Left colon (tissue), 2 donors: ENCODE results near the gene PCBD2. TPM values are rescaled to one million over a fixed set of nuclear protein-coding genes. Genes with fewer than 3 reads are reported as not detected.
"Not testable (repeated sequence)": the region's sequence is repeated elsewhere in the genome, so short reads cannot be mapped to it uniquely, and the experiment has no call there.

Experiments
- ATAC-seq: fragments of 200-7000 bp; cut with Tn5 transposase; one replicate; pipeline ENCODE4 v1.9.1; 2020; ENCODE audit warnings: mild to moderate bottlenecking, moderate library complexity
- DNase-seq, 2 donors: peaks; one replicate each; pipeline ENCODE4 v3.0.0-alpha.2; 2020
- intact Hi-C, 2 donors: fragments of 100-400 bp; cut with DNase I in 1 of 2; cut with micrococcal nuclease in 1 of 2; formaldehyde crosslinking; loops; one replicate each; pipeline versions ENCODE4 v1.11.2 to v1.14.0; 2022; cut with DNase I, micrococcal nuclease
- long read RNA-seq: library from polyadenylated mRNA; unstranded; transcript quantifications from one replicate; pipeline ENCODE4 v2.0.0, GENCODE V29; 2021
- total RNA-seq, 2 donors: library from RNA; stranded (reverse); fragmentation: NEBNext Ultra II Directional; extraction: Animal tissue kit (Norgen Biotek cat#: 25700); gene quantifications; one replicate each; pipeline ENCODE4 v1.2.1, GENCODE V29; 2021
- donor health status: DM: no; HTN: no; CAD: no.
- donor health status: DM: yes; HTN: yes; CAD: no.

The PCBD2 gene
- total RNA-seq = 10 to 100 TPM; 14.6 to 17.6 TPM
- long read RNA-seq, transcript PCBD2-201 (4 exons, 1,223 nt) = major isoform, 19 of 24 reads
- long read RNA-seq, partial matches to known transcripts = 0 of 24 reads
- long read RNA-seq, other reads (novel, unspliced or antisense) = 5 of 24 reads

DNA sequence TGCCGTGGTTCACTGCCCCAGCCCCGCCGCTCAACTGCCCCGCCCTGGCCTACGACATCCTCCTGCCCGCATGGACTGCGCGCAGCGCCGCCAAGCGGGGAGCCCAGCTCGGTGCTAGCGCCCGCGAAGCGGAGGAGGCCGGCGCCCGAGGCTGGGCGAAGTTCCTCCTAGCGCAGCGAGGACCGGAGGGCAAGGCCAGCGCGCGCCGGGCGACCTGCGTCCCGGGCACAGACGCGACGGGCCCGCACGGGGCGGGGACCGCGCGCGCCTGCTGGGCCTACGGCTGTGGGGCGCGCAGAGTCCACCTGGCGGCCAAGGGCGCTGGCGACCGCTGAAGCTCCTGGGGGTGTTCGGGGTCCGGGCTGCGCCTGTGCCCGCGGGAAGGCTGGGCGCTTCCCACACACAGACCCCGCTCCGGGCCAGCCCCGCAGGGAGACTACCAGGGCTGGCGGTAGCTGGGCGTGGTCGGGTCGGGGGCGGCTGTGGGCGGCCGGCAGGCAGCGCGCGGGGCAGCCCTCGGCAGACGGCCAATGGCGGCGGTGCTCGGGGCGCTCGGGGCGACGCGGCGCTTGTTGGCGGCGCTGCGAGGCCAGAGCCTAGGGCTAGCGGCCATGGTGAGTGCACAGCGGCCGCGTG, at the start of gene PCBD2:
Gene PCBD2, plus strand, starts transcription at position 522 of the 636 bp plus-strand sequence. Its CDS starts 9 bp downstream, at position 531.
- peak; percentile 91 to 96 for DNase-seq
- intact Hi-C loops = no loop called here
- peak; percentile 85 for ATAC-seq

GRCh38 chr5:134856465-134856864, 48.5 kb upstream of the PCBD2 start:
- intact Hi-C loops, DNase-seq, ATAC-seq: not testable (repeated sequence)

DNA sequence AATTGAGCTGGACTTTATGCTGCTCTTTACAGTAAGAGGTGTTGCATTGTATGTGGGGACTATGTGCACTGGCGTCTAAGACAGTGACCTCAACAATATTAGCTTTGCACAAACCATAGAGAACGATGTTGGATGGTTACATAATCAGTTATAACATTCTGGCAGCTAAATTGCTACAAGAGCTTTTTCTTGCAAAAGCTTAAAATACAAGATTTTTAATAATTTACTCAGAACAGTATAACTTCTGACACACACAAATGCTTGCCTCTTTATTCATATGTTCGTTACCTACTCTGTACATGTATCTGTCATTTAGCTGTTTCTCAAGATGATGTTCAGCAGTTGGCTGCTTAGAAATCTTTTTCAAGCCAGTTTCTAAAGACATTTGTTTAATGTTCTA, 47.5 kb upstream of the PCBD2 start:
- intact Hi-C loops = no loop called here
- ATAC-seq (peak; percentile 24), DNase-seq (no peak)

DNA sequence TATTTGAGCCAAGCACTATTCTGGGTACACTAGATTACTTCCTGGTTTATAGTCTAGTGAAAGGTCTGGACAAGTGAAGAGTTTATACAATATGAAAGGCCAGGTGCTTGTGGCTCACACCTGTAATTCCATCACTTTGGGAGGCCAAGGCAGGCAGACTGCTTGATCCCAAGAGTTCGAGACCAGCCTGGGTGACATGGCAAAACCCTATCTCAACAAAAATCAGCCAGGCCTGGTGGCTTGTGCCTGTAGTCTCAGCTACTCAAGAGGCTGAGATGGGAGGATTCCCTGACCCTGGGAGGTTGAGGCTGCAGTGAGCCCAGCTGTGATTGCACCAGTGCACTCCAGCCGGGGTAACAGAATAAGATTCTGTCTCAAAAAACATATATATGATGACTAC, 40.2 kb upstream of the PCBD2 start:
- DNase-seq = no peak

GRCh38 chr5:134873494-134873893, 31.4 kb upstream of the PCBD2 start:
- ATAC-seq = no peak
- intact Hi-C loops = no loop called here
- DNase-seq = no peak

More for the DNA sequence above, 40.2 kb upstream of the PCBD2 start:
- intact Hi-C loops = no loop called here
- peak; percentile 51 for ATAC-seq

GRCh38 chr5:134873987-134874830, 30.7 kb upstream of the PCBD2 start, which contains the start of gene TXNDC15:
TSS of gene TXNDC15 (plus strand) at chr5:134874371. CDS start at chr5:134874428, 57 bp downstream.
- intact Hi-C loops = no loop called here
- ATAC-seq (peak; percentile 98), DNase-seq (peak; percentile 80 to 92)

DNA sequence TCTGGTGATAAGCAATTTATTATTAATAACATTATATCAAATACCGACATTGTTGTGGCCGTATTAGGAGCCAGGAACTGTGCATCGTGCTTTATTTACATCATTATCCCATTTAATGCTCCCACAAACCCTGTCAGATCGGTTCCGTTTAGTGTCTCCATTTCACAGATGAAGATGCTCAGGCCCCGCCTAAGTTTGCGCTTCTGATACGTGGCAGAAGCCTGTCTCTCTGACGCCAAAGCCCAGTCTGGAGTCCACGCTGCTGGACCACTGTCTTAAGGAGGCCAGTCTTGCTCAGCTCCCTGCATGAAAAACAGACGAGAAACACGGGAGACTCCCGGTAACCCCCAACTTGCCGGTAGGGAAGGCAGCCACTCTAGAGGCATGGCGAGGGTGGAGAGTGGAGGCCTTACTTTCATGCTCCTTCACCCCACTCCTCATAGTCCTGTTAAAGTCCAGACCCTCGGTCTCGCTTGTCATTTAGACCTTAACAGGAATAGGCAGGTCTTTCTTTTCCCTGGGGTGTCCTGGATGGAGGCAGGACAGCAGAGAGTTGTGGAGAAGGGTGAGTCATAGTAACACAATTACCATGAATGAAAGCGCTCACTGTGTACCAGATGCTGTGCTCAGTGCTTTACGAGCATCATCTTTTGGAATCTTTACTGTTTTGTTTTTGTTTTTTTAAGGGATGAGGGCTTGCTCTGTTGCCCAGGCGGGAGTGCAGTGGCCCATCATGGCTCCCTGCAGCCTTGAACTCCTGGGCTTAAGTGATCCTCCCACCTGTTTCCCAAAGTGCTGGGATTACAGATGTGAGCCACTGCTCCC, 29.9 kb upstream of the PCBD2 start:
- ATAC-seq (peak; percentile 42), DNase-seq (peak; percentile 58 to 62)
- intact Hi-C loops = no loop called here

- ATAC-seq (no peak), DNase-seq (no peak)
- intact Hi-C loops = no loop called here
Observed at GRCh38 chr5:134877159-134877558, 27.8 kb upstream of the PCBD2 start.

- intact Hi-C loops = no loop called here
- DNase-seq (peak in 1 of 2 donors; percentile 38), ATAC-seq (peak; percentile 5)
Observed at GRCh38 chr5:134878403-134878802, 26.5 kb upstream of the PCBD2 start.

DNA sequence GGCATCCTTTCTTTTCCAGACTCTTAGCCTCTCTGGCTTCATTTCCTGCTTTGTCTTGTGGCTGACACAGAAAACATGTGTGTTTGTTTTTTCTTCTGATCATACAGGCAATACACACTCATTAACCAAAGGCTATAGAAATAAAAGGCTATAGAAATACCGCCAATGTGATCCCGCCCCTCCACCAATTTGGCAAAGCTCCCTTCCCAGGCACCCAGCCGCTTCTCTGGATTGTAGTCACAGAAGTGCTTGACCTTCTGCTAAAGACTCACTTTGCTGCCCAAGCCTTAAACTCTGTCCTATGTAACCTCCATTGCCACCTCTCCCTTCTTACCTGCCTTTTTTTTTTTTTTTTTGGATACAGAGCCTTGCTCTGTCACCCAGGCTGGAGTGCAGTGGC, 25.5 kb upstream of the PCBD2 start:
- DNase-seq = peak in 1 of 2 donors; percentile 26
- ATAC-seq = peak; percentile 48
- intact Hi-C loops = no loop called here

DNA sequence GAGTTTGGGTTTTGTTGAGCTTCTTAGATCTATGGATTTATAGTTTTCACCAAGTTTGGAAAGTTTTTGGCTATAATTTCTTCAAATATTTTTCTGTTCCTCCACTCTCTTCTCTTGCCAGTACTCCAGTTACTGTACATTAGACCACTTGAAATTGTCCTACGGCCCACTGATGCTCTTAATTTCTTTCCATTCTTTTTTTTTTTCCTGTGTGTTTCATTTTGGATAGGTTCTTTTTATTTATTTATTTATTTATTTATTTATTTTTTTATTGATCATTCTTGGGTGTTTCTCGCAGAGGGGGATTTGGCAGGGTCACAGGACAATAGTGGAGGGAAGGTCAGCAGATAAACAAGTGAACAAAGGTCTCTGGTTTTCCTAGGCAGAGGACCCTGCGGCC, 24.0 kb upstream of the PCBD2 start:
- intact Hi-C loops, DNase-seq, ATAC-seq: not testable (repeated sequence)

GRCh38 chr5:134881711-134882110, 23.2 kb upstream of the PCBD2 start:
- ATAC-seq, DNase-seq, intact Hi-C loops: not testable (repeated sequence)

DNA sequence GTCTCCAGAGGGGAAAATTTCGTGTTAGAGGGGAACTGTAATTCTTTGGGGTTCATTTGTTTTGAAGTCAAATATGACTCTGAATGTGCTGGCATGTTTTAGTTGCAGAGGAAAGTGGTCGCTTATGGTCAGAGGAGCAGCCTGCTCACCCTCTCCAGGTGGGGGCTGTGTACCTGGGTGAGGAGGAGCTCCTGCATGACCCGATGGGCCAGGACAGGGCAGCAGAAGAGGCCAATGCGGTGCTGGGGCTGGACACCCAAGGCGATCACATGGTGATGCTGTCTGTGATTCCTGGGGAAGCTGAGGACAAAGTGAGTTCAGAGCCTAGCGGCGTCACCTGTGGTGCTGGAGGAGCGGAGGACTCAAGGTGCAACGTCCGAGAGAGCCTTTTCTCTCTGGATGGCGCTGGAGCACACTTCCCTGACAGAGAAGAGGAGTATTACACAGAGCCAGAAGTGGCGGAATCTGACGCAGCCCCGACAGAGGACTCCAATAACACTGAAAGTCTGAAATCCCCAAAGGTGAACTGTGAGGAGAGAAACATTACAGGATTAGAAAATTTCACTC, 17.3 kb upstream of the PCBD2 start:
- no peak for ATAC-seq

GRCh38 chr5:134889335-134889734, 15.6 kb upstream of the PCBD2 start:
- DNase-seq (no peak), ATAC-seq (no peak)
- intact Hi-C loops = no loop called here

More for the DNA sequence above, 17.3 kb upstream of the PCBD2 start:
- intact Hi-C loops = no loop called here
- DNase-seq = no peak

GRCh38 chr5:134891473-134891872, 13.5 kb upstream of the PCBD2 start:
- no peak for DNase-seq
- ATAC-seq = no peak
- intact Hi-C loops = no loop called here

DNA sequence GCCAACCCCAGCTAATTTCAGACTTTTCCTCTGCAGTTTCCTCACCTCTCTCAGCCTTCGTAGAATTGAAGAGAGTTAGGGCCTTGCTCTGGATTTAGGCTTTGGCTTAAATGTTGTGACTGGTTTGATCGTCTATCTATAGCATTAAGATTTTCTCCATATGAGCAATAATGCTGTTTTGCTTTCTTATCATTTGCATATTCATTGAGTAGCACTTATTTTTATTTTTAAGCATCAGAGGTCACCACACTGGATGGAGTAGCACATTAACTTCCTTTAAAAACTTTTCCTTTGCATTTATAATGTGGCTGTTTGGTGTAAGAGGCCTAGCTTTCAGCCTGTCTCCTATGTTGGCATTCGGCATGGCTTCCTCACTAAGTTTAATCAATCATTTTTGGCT, 12.6 kb upstream of the PCBD2 start:
- no peak for ATAC-seq
- DNase-seq = no peak
- intact Hi-C loops = no loop called here

- intact Hi-C loops = no loop called here
- DNase-seq (no peak), ATAC-seq (no peak)
Observed at GRCh38 chr5:134892926-134893325, 12.0 kb upstream of the PCBD2 start.

GRCh38 chr5:134893748-134894505, 11.0 kb upstream of the PCBD2 start:
- intact Hi-C loops = no loop called here
- ATAC-seq (no peak), DNase-seq (no peak)
